CD14-positive monocyte (primary cell): ENCODE measurements around the gene GK. TPM values are rescaled to one million over a fixed set of nuclear protein-coding genes. Genes with fewer than 3 reads are reported as not detected.

ENCODE experiments used
- DNase-seq, 3 donors: peaks; one replicate each; pipeline ENCODE4 v3.0.0-alpha.2; 2011 to 2022
- H2AFZ ChIP-seq: 2 replicates; pipeline ENCODE4 v1.6.0; 2012; ENCODE audit warnings: mild to moderate bottlenecking, low read depth, low read length, inconsistent platforms; ENCODE audit not compliant: insufficient read depth, poor library complexity, severe bottlenecking
- H3K27ac ChIP-seq, 2 donors: 1 replicate in 1 of 2; 2 replicates in 1 of 2; pipeline ENCODE4 v1.5.1; 2012 to 2013; ENCODE audit warnings: low read length in 2 of 2, control low read depth in 1 of 2, inconsistent platforms in 1 of 2, low read depth in 1 of 2, mild to moderate bottlenecking in 1 of 2
- H3K27me3 ChIP-seq, 2 donors: one replicate each; pipeline versions ENCODE4 v1.6.0 to v1.6.1; 2011 to 2013; ENCODE audit warnings: low read length in 2 of 2; ENCODE audit not compliant: control insufficient read depth in 2 of 2, insufficient read depth in 2 of 2
- H3K36me3 ChIP-seq, 2 donors: replicated peaks in 1 of 2; 1 replicate in 1 of 2; 2 replicates in 1 of 2; pipeline versions ENCODE4 v1.5.1 to v1.6.1; 2012 to 2013; ENCODE audit warnings: low read length in 2 of 2, control low read depth in 1 of 2, inconsistent platforms in 1 of 2, mild to moderate bottlenecking in 1 of 2; ENCODE audit not compliant: insufficient read depth in 2 of 2, control insufficient read depth in 1 of 2
- H3K4me1 ChIP-seq, 2 donors: 1 replicate in 1 of 2; 2 replicates in 1 of 2; pipeline versions ENCODE4 v1.5.1 to v1.6.1; 2012 to 2013; ENCODE audit warnings: low read length in 2 of 2, control low read depth in 1 of 2, inconsistent platforms in 1 of 2, mild to moderate bottlenecking in 1 of 2, moderate library complexity in 1 of 2; ENCODE audit not compliant: insufficient read depth in 2 of 2, control insufficient read depth in 1 of 2
- H3K4me2 ChIP-seq: replicated peaks from 2 replicates; pipeline ENCODE3; 2012; ENCODE audit warnings: low read length, moderate library complexity, mild to moderate bottlenecking; ENCODE audit not compliant: poor library complexity, severe bottlenecking; ENCODE audit errors: extremely low read depth
- H3K4me3 ChIP-seq, 3 experiments: fragments of 200-600 bp in 1 of 3; sonication (generic) in 1 of 3; replicated peaks in 1 of 3; 1 replicate in 2 of 3; 2 replicates in 1 of 3; pipeline ENCODE4 v1.5.1; 2011 to 2013; ENCODE audit warnings: low read length in 3 of 3, mild to moderate bottlenecking in 3 of 3, control low read depth in 2 of 3, low read depth in 2 of 3, inconsistent platforms in 1 of 3, moderate library complexity in 1 of 3
- H3K79me2 ChIP-seq: 2 replicates; pipeline ENCODE4 v1.6.0; 2012; ENCODE audit warnings: mild to moderate bottlenecking, control low read depth, inconsistent platforms, low read length, moderate library complexity; ENCODE audit not compliant: insufficient read depth
- H3K9ac ChIP-seq: 2 replicates; pipeline ENCODE4 v1.6.0; 2017; ENCODE audit warnings: low read length, mild to moderate bottlenecking; ENCODE audit not compliant: insufficient read depth, poor library complexity, severe bottlenecking
- H3K9me3 ChIP-seq, 2 donors: replicated peaks in 1 of 2; 1 replicate in 1 of 2; 2 replicates in 1 of 2; pipeline versions ENCODE4 v1.5.1 to v1.6.1; 2012 to 2013; ENCODE audit warnings: low read length in 2 of 2, control low read depth in 1 of 2; ENCODE audit not compliant: control insufficient read depth in 1 of 2, insufficient read depth in 1 of 2
- H4K20me1 ChIP-seq: 2 replicates; pipeline ENCODE4 v1.6.0; 2012; ENCODE audit warnings: mild to moderate bottlenecking, low read length, control low read depth, moderate library complexity; ENCODE audit not compliant: insufficient read depth
- H3K27ac Mint-ChIP-seq, 7 donors: one replicate each; pipeline ENCODE4 v1.8.0; 2020; ENCODE audit warnings: mild to moderate bottlenecking in 7 of 7, mixed read lengths in 7 of 7, moderate library complexity in 6 of 7, inconsistent platforms in 2 of 7
- H3K27me3 Mint-ChIP-seq, 3 donors: one replicate each; pipeline ENCODE4 v1.8.0; 2021 to 2022; ENCODE audit warnings: low read depth in 3 of 3, mild to moderate bottlenecking in 3 of 3, mixed read lengths in 3 of 3, moderate library complexity in 3 of 3, inconsistent platforms in 1 of 3
- H3K36me3 Mint-ChIP-seq, 2 donors: one replicate each; pipeline ENCODE4 v1.8.0; 2020; ENCODE audit warnings: mixed read lengths in 2 of 2, inconsistent platforms in 1 of 2, mild to moderate bottlenecking in 1 of 2
- H3K4me1 Mint-ChIP-seq: one replicate; pipeline ENCODE4 v1.8.0; 2020; ENCODE audit warnings: mild to moderate bottlenecking, mixed read lengths
- H3K4me3 Mint-ChIP-seq, 2 donors: one replicate each; pipeline ENCODE4 v1.8.0; 2020; ENCODE audit warnings: mild to moderate bottlenecking in 2 of 2, mixed read lengths in 2 of 2, moderate library complexity in 1 of 2
- H3K9me3 Mint-ChIP-seq, 7 donors: one replicate each; pipeline ENCODE4 v1.8.0; 2020 to 2022; ENCODE audit warnings: mixed read lengths in 7 of 7, mild to moderate bottlenecking in 6 of 7, moderate library complexity in 6 of 7, inconsistent platforms in 2 of 7
- CTCF ChIP-seq: fragments of 200-600 bp; IDR thresholded peaks from one replicate; pipeline ENCODE4 v1.8.0; 2022; ENCODE audit warnings: antibody characterized with exemption, mild to moderate bottlenecking
- WGBS: methylation state at CpG from one replicate; pipeline ENCODE4 v1.1.5; 2013; ENCODE audit warnings: missing lambda C conversion rate; ENCODE audit not compliant: insufficient coverage; 5-methylcytosine and 5-hydroxymethylcytosine counted together
- intact Hi-C, 2 donors: fragments of 100-400 bp; cut with micrococcal nuclease; formaldehyde crosslinking; loops; one replicate each; pipeline versions ENCODE4 v1.15.0 to v1.15.1; 2023
- polyA plus RNA-seq, 3 donors: library from polyadenylated mRNA; depleted of rRNA in 1 of 3; unstranded in 2 of 3; stranded (reverse) in 1 of 3; fragments of 300-500 nt in 2 of 3; fragments of >200 nt in 1 of 3; fragmentation: Illumina TruSeq in 2 of 3; gene quantifications; 1 replicate in 2 of 3; 2 replicates in 1 of 3; pipeline ENCODE4 v1.2.3, GENCODE V29; 2012 to 2021

Gene GK
- polyA plus RNA-seq, 3 donors: 21.2 to 51.9 (median 41.0) TPM

- Mint-ChIP-seq H3K36me3 (no peaks in the 10 kb centered on the region), H3K27ac (no peak overlapping the region), H3K9me3 (peaks cover 0 to 4% (median 0%) of the 10 kb centered on the region in 7 donors), H3K4me1 (no peaks in the 10 kb centered on the region), H3K27me3 (peaks cover 0 to 14% (median 5%) of the 10 kb centered on the region in 3 donors), H3K4me3 (no peak overlapping the region)
- H3K27ac ChIP-seq: no peak overlapping the region
- H2AFZ ChIP-seq: no peak overlapping the region
- no peaks in the 10 kb centered on the region for H3K27me3 ChIP-seq
- no peak overlapping the region for H3K4me3 ChIP-seq
- H3K9me3 ChIP-seq: no peaks in the 10 kb centered on the region
- no peaks in the 10 kb centered on the region for H4K20me1 ChIP-seq
- no peaks in the 10 kb centered on the region for H3K79me2 ChIP-seq
- H3K9ac ChIP-seq: no peak overlapping the region
- H3K36me3 ChIP-seq: no peaks in the 10 kb centered on the region
- no peak overlapping the region for H3K4me2 ChIP-seq
- intact Hi-C loops: no loop called here
- no CpG with 5 or more reads among the region's 3 CpGs for WGBS
- H3K4me1 ChIP-seq: no peaks in the 10 kb centered on the region
- DNase-seq: no peak
- TF ChIP-seq CTCF: no peak
These were observed 88.3 kb downstream of the GK start for GRCh38 chrX:30741545-30741944.

- H3K4me2 ChIP-seq: no peak overlapping the region
- H3K4me3 ChIP-seq: no peak overlapping the region
- no peak for TF ChIP-seq CTCF
- DNase-seq: no peak
- Mint-ChIP-seq H3K27ac (no peak overlapping the region), H3K4me3 (no peak overlapping the region), H3K36me3 (no peaks in the 10 kb centered on the region), H3K27me3 (peaks cover 0 to 12% (median 5%) of the 10 kb centered on the region in 3 donors), H3K4me1 (no peaks in the 10 kb centered on the region), H3K9me3 (peaks cover 0 to 4% (median 3%) of the 10 kb centered on the region in 7 donors)
- no peaks in the 10 kb centered on the region for H3K27me3 ChIP-seq
- H3K36me3 ChIP-seq: no peaks in the 10 kb centered on the region
- H4K20me1 ChIP-seq: no peaks in the 10 kb centered on the region
- H2AFZ ChIP-seq: no peak overlapping the region
- WGBS: 100% methylated on average over 5 of the region's 11 CpGs
- intact Hi-C loops: no loop called here
- no peaks in the 10 kb centered on the region for H3K79me2 ChIP-seq
- no peaks in the 10 kb centered on the region for H3K4me1 ChIP-seq
- H3K9ac ChIP-seq: no peak overlapping the region
- H3K27ac ChIP-seq: no peak overlapping the region
- H3K9me3 ChIP-seq: no peaks in the 10 kb centered on the region
These were observed 95.2 kb downstream of the GK start for GRCh38 chrX:30748342-30748960.
